Skin of body (tissue), 3 donors: ENCODE data around the gene TAF11L12. TPM values are rescaled to one million over a fixed set of nuclear protein-coding genes. Genes with fewer than 3 reads are reported as not detected.
"Not testable (repeated sequence)": the region's sequence is repeated elsewhere in the genome, so short reads cannot be mapped to it uniquely, and the experiment has no call there.

Experiments used
- DNase-seq: peaks from one replicate; lab custom pipeline; 2025; lab: John Stamatoyannopoulos, UW
- small RNA-seq: library from RNA; depleted of rRNA; stranded (forward); fragments of <200 nt; gene quantifications from one replicate; pipeline ENCODE3, GENCODE V24; 2014; ENCODE audit warnings: low replicate concordance
- total RNA-seq: library from RNA; depleted of rRNA; stranded (reverse); fragments of >200 nt; gene quantifications from one replicate; pipeline ENCODE4 v1.2.3, GENCODE V29; 2014

TAF11L12 gene
- total RNA-seq = not detected

DNA sequence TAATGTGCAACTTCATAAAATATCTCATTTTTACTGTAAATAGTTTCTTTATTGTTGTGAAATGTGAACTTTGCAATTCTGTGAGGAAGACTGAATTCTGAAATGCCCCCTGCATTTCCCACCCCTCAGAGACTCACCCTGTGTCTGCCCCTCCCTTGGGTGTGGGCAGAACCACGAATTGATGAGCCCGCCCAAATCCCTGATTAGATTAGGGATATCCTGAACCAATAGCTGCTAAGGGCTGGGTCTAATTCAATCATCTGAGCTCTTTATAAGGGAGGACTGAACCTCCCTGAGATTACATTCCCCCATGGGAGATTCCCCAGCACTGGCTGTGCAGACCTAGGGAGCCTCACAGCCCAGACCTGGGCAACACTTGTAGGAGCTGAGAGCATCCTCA is at the start of gene TAF11L12:
Gene TAF11L12 (plus strand): TSS at position 301 of the 400 bp plus-strand sequence.
- DNase-seq = not testable (repeated sequence)

GRCh38 chr5:17585658-17586057 is 24.5 kb upstream of the TAF11L12 start, which contains the start of gene TAF11L7:
TSS of gene TAF11L7 (minus strand) at chr5:17585758.
- DNase-seq = not testable (repeated sequence)

DNA sequence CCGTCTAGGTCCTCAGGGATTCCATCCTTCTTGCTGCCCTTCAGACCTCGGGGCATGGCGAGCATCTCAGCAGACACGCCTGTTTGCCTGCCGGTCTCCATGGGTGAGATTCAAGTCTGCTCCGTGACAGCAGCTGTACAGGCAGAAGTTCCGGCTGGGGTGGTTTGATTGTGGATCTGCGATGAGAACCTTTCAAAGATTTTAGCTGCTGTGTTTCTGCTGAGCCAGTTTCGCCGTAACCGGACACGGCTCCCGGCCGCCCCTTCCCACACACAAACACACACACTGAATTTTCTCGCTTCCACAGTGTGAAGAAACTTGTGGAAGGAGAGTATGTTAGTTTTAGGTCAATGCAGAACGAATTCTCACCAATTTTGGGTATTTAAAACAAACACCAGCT is 19.3 kb upstream of the TAF11L12 start, which contains the start of gene TAF11L8:
Gene TAF11L8 (minus strand): TSS at position 101 of the 400 bp plus-strand sequence.
- DNase-seq = not testable (repeated sequence)

DNA sequence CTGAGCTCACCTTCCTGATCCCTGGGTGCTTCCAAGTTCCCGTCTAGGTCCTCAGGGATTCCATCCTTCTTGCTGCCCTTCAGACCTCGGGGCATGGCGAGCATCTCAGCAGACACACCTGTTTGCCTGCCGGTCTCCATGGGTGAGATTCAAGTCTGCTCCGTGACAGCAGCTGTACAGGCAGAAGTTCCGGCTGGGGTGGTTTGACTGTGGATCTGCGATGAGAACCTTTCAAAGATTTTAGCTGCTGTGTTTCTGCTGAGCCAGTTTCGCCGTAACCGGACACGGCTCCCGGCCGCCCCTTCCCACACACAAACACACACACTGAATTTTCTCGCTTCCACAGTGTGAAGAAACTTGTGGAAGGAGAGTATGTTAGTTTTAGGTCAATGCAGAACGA is 15.9 kb upstream of the TAF11L12 start, which contains the start of gene TAF11L9:
Gene TAF11L9 (minus strand): TSS at position 140 of the 400 bp plus-strand sequence.
- DNase-seq = not testable (repeated sequence)

GRCh38 chr5:17597728-17598127 is 12.5 kb upstream of the TAF11L12 start, which contains the start of gene TAF11L10:
TSS of gene TAF11L10 (minus strand) at chr5:17597828.
- DNase-seq = not testable (repeated sequence)

DNA sequence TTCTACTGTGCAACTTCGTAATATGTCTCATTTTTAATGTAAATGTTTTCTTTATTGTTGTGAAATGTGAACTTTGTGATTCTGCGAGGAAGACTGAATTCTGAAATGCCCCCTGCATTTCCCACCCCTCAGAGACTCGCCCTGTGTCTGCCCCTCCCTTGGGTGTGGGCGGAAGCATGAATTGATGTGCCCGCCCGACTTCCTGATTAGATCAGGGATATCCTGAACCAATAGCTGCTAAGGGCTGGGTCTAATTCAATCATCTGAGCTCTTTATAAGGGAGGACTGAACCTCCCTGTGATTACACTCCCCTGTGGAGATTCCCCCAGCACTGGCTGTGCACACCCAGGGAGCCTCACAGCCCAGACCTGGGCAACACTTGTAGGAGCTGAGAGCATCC is 6.3 kb upstream of the TAF11L12 start, which contains the start of gene TAF11L11:
Gene TAF11L11 (plus strand): TSS at position 304 of the 400 bp plus-strand sequence.
- not testable (repeated sequence) for DNase-seq

- no peak for DNase-seq
Measured at GRCh38 chr5:17604951-17605350, 5.2 kb upstream of the TAF11L12 start.

DNA sequence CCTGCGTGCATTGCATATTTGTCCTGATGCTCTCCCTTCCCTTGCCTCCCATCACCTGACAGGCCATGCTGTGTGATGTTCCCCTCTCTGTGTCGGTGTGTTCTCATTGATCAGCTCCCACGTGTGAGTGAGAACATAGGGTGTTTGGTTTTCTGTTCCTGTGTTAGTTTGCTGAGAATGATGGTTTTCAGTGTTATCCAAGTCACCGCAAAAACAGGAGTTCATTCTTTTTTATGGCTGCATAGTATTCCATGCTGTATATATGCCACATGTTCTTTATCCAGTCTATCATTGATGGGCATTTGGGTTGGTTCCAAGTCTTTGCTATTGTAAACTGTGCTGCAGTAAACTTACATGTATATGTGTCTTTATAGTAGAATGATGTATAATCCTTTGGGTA is 2.7 kb upstream of the TAF11L12 start:
- DNase-seq = not testable (repeated sequence)

GRCh38 chr5:17614872-17615605 is 4.8 kb downstream of the TAF11L12 start:
- no peak for DNase-seq

GRCh38 chr5:17619354-17619753 is 9.2 kb downstream of the TAF11L12 start:
- DNase-seq = no peak

- DNase-seq = no peak
Measured at GRCh38 chr5:17620627-17621026, 10.4 kb downstream of the TAF11L12 start.

DNA sequence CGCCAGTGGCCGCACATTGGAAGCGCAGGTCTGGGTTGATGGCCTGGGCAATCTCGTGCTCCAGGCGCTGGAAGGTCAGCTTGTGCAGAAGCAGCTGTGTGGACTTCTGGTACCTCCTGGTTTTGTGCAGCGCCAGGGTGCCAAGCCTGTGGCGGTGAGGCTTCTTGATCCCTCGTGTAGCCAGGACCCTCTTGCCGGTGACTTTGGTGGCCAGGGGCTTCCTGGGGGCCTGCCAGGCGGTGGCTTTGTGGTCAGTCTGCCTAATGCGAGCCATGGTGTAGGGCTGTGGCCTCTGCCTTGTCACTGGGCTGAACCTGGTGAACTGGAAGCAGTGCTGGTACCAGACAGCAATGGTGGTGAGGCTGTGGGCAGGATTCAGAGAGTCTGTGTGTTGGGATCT is 15.5 kb downstream of the TAF11L12 start:
- DNase-seq = no peak

DNA sequence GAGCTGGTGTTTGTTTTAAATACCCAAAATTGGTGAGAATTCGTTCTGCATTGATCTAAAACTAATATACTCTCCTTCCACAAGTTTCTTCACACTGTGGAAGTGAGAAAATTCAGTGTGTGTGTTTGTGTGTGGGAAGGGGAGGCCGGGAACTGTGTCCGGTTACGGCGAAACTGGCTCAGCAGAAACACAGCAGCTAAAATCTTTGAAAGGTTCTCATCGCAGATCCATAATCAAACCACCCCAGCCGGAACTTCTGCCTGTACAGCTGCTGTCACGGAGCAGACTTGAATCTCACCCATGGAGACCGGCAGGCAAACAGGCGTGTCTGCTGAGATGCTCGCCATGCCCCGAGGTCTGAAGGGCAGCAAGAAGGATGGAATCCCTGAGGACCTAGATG is 21.6 kb downstream of the TAF11L12 start, which contains the start of gene TAF11L13:
Gene TAF11L13 (plus strand): TSS at position 301 of the 400 bp plus-strand sequence.
- DNase-seq = not testable (repeated sequence)

DNA sequence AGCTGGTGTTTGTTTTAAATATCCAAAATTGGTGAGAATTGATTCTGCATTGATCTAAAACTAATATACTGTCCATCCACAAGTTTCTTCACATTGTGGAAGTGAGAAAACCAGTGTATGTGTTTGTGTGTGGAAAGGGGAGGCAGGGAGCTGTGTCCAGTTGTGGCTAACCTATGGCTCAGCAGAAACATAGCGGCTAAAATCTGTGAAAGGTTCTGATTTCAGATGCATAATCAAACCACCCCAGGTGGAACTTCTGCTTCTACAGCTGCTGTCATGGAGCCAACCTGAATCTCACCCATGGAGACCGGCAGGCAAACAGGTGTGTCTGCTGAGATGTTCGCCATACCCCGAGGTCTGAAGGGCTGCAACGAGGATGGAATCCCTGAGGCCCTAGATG is 24.0 kb downstream of the TAF11L12 start, which contains the start of gene TAF11L14:
Gene TAF11L14 (plus strand): TSS at position 301 of the 400 bp plus-strand sequence.
- DNase-seq = no peak

DNA sequence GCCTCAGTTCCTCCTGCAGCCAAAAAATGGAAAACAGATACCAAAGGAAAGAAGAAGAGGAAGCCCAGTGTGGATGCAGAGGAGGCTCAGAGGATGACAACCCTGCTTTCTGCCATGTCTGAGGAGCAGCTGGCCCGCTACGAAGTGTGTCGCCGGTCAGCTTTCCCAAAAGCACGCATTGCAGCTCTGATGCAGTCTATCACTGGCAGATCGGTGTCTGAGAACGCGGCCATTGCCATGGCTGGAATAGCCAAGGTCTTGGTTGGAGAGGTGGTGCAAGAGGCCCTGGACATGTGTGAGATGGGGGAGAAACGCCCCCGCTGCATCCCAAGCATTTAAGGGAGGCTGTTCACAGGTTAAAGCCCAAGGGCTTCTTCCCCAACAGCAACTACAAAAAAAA is 39.0 kb downstream of the TAF11L12 start:
- not testable (repeated sequence) for DNase-seq

- not testable (repeated sequence) for DNase-seq
Measured at GRCh38 chr5:17655201-17655759, 45.1 kb downstream of the TAF11L12 start.

DNA sequence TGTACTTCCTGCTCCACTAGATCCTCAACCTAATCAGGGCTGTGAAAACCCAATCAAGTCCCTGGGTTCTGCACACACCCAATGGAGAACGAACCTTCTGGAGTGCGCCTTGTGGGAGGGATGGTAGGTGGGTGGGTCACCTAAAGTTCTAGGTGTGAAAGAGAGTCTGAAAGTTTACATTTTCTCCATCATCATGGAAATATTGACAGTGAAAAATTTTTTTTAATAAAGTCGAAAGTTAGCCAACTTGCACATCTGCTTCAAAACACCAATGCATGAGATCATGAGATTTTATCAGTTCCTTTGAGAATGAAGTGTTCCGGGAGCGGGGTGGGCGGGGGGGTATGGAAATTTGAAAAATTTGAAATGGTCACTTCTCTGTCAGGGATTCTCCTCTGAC is 45.7 kb downstream of the TAF11L12 start:
- DNase-seq = no peak

Small RNA genes within 50 kb of the gene (small RNA-seq; reads per million reads assigned to genes)
- gene AC233724.1 = not detected
- not detected for gene AC233724.2
- gene AC233724.3 = not detected
- not detected for gene AC233724.4
- gene AC233724.6 = not detected
- not detected for gene AC233724.7

Other genes starting within 250 kb of the TAF11L12 start
- gene TAF11L2, start 112.2 kb upstream of the TAF11L12 start, total RNA-seq = not detected
- gene TAF11L3, start 92.0 kb upstream of the TAF11L12 start, total RNA-seq = not detected
- gene TAF11L4, start 88.6 kb upstream of the TAF11L12 start, total RNA-seq = not detected
- not detected for gene TAF11L5, start 85.2 kb upstream of the TAF11L12 start, total RNA-seq
- gene TAF11L6, start 81.7 kb upstream of the TAF11L12 start, total RNA-seq = not detected
- not detected for gene TAF11L7, start 24.6 kb upstream of the TAF11L12 start, total RNA-seq
- gene TAF11L8, start 19.4 kb upstream of the TAF11L12 start, total RNA-seq = not detected
- not detected for gene TAF11L9, start 16.0 kb upstream of the TAF11L12 start, total RNA-seq
- gene TAF11L10, start 12.6 kb upstream of the TAF11L12 start, total RNA-seq = not detected
- not detected for gene TAF11L11, start 6.2 kb upstream of the TAF11L12 start, total RNA-seq
- not detected for gene TAF11L13, start 21.7 kb downstream of the TAF11L12 start, total RNA-seq
- gene TAF11L14, start 24.1 kb downstream of the TAF11L12 start, total RNA-seq = not detected